K562 (cell line): ENCODE results near the gene CD248. TPM values are rescaled to one million over a fixed set of nuclear protein-coding genes. Genes with fewer than 3 reads are reported as not detected.

Experiments
- BRF2 ChIP-seq: IDR thresholded peaks from 3 replicates; pipeline ENCODE4 v1.6.1; 2011; ENCODE audit warnings: borderline replicate concordance, mild to moderate bottlenecking; ENCODE audit not compliant: insufficient read length, insufficient read depth
- CTCF ChIP-seq, 3 experiments: IDR thresholded peaks in 2 of 3; conservative IDR thresholded peaks in 1 of 3; 2 replicates each; pipeline ENCODE4 v1.5.1; 2011 to 2012; ENCODE audit warnings: low read length in 3 of 3, mild to moderate bottlenecking in 3 of 3, control low read depth in 2 of 3, improper control_type of control experiment in 1 of 3, inconsistent platforms in 1 of 3, low read depth in 1 of 3, mixed read lengths in 1 of 3, moderate library complexity in 1 of 3; ENCODE audit not compliant: insufficient read depth in 2 of 3
- E2F3 ChIP-seq: fragments of 250-450 bp; sonication (Bioruptor Pico); IDR thresholded peaks from 2 replicates; pipeline ENCODE4 v1.4.0; 2020; ENCODE audit warnings: mild to moderate bottlenecking
- ERF ChIP-seq: fragments of 450-650 bp; formaldehyde crosslinking; IDR thresholded peaks from 2 replicates; pipeline ENCODE4 v1.4.0; 2020; ENCODE audit warnings: mild to moderate bottlenecking, mixed read lengths
- FOXJ2 ChIP-seq: fragments of 200-800 bp; sonication (Bioruptor generic); IDR thresholded peaks from 2 replicates; pipeline ENCODE4 v1.6.1; 2016; ENCODE audit warnings: missing genetic modification characterization, missing compliant biosample characterization
- GTF2F1 ChIP-seq: IDR thresholded peaks from 2 replicates; pipeline ENCODE4 v1.6.1; 2011; ENCODE audit warnings: low read depth, low read length, improper control_type of control experiment
- HSF4 ChIP-seq: fragments of 250-450 bp; sonication (Bioruptor Pico); IDR thresholded peaks from 2 replicates; pipeline ENCODE4 v2.1.2; 2022; ENCODE audit warnings: mild to moderate bottlenecking, moderate library complexity, borderline replicate concordance
- KLF16 ChIP-seq: IDR thresholded peaks from 2 replicates; pipeline ENCODE4 v1.6.1; 2016; ENCODE audit warnings: antibody characterized with exemption
- MAZ ChIP-seq, 2 experiments: fragments of 450-650 bp in 1 of 2; sonication (generic) in 1 of 2; formaldehyde crosslinking; IDR thresholded peaks in 1 of 2; conservative IDR thresholded peaks in 1 of 2; 2 replicates each; pipeline versions ENCODE4 v1.4.0 to v1.5.0; 2020; ENCODE audit warnings: mild to moderate bottlenecking in 1 of 2, missing genetic modification reagents in 1 of 2
- MYNN ChIP-seq, 2 experiments: sonication (generic); formaldehyde crosslinking in 1 of 2; IDR thresholded peaks; 2 replicates each; pipeline versions ENCODE4 v1.5.0 to v1.6.1; 2016 to 2020; ENCODE audit warnings: antibody characterized with exemption in 1 of 2, missing genetic modification reagents in 1 of 2
- NR1H2 ChIP-seq: sonication (generic); formaldehyde crosslinking; IDR thresholded peaks from 2 replicates; pipeline ENCODE4 v1.4.0; 2020; ENCODE audit warnings: mild to moderate bottlenecking, missing genetic modification reagents
- POLR2A ChIP-seq: fragments of 450-650 bp; conservative IDR thresholded peaks from 2 replicates; pipeline ENCODE4 v1.6.1; 2016
- SMC3 ChIP-seq: conservative IDR thresholded peaks from 2 replicates; pipeline ENCODE4 v1.6.1; 2011; ENCODE audit warnings: low read depth, low read length, improper control_type of control experiment; ENCODE audit not compliant: insufficient read depth
- ZBTB9 ChIP-seq: fragments of 450-650 bp; formaldehyde crosslinking; IDR thresholded peaks from 2 replicates; pipeline ENCODE4 v1.4.0; 2020; ENCODE audit warnings: mild to moderate bottlenecking, moderate library complexity
- ZEB2 ChIP-seq: fragments of 450-650 bp; IDR thresholded peaks from 2 replicates; pipeline ENCODE4 v1.6.1; 2016
- ZNF217 ChIP-seq: sonication (generic); formaldehyde crosslinking; IDR thresholded peaks from 2 replicates; pipeline ENCODE4 v1.8.0; 2022; ENCODE audit warnings: mild to moderate bottlenecking, missing genetic modification reagents
- ZNF253 ChIP-seq: fragments of 250-450 bp; sonication (Bioruptor Pico); conservative IDR thresholded peaks from 2 replicates; pipeline ENCODE4 v1.6.1; 2021; ENCODE audit warnings: mild to moderate bottlenecking
- ZNF277 ChIP-seq: fragments of 250-450 bp; sonication (Bioruptor Pico); IDR thresholded peaks from 2 replicates; pipeline ENCODE4 v1.8.0; 2022; ENCODE audit warnings: inconsistent platforms, mild to moderate bottlenecking, moderate library complexity, borderline replicate concordance
- ZNF384 ChIP-seq: IDR thresholded peaks from 2 replicates; pipeline ENCODE4 v1.6.1; 2012; ENCODE audit warnings: low read depth, low read length, improper control_type of control experiment
- ZNF830 ChIP-seq: fragments of 250-450 bp; sonication (Bioruptor Pico); IDR thresholded peaks from 2 replicates; pipeline ENCODE4 v1.5.0; 2021; ENCODE audit warnings: mild to moderate bottlenecking
- polyA plus RNA-seq, 8 experiments: library from polyadenylated mRNA; depleted of rRNA in 4 of 8; stranded (reverse) in 5 of 8; unstranded in 3 of 8; fragments of >200 nt; fragmentation: Nextera tagmentation in 2 of 8; fragmentation: Illumina TruSeq in 1 of 8; extraction: Ambion mirVana in 2 of 8; extraction: Trizol in 1 of 8; gene quantifications; 2 replicates each; pipeline versions ENCODE4 v1.2.1 to v1.2.3, GENCODE V29; 2011 to 2014; ENCODE audit warnings: inconsistent platforms in 1 of 8, missing spikeins in 1 of 8
- total RNA-seq, 7 experiments: library from RNA; depleted of rRNA in 6 of 7; stranded (reverse); fragments of >200 nt in 6 of 7; fragmentation: Illumina TruSeq in 2 of 7; extraction: Trizol in 2 of 7; gene quantifications; 2 replicates each; pipeline versions ENCODE4 v1.2.1 to v1.2.3, GENCODE V29; 2011 to 2021; ENCODE audit warnings: low replicate concordance in 1 of 7
- TF ChIP-seq, protein P1 (sequence below): fragments of 450-650 bp; IDR thresholded peaks from 2 replicates; pipeline ENCODE4 v1.6.1; 2017; ENCODE audit warnings: antibody characterized with exemption

The CD248 gene
- total and polyA plus RNA-seq, 9 of the 15 experiments (the other 6 are each of a cell fraction or from before 2014, with no cell fraction given) = 0.09 TPM; not detected in 8

- TF ChIP-seq ZNF277 (CRISPR knock-in tag) (no peak), POLR2A (peak; percentile 47; the same call in 1 of the 2 replicates), ZEB2 (no peak), MAZ (CRISPR knock-in tag; conservative IDR thresholded peaks at IDR 0.05 in 1 of 2, IDR thresholded peaks at IDR 0.05 in 1 of 2) (peak in 1 of 2 experiments; percentile 32; a peak in 1 of 4 replicates), ZBTB9 (no peak), ZNF830 (CRISPR knock-in tag) (no peak), HSF4 (CRISPR knock-in tag) (no peak), E2F3 (CRISPR knock-in tag) (no peak), NR1H2 (CRISPR knock-in tag) (no peak), SMC3 (0 out of 2 replicates have a peak, but pooled peaks have one; percentile 33), FOXJ2 (tag) (no peak), ZNF253 (no peak), CTCF (IDR thresholded peaks at IDR 0.05 in 2 of 3, conservative IDR thresholded peaks at IDR 0.05 in 1 of 3; ENCODE audit: insufficient read depth in 2 of 3, low read depth in 1 of 3, low read length in 3 of 3) (peak; percentile 83 to 85 (median 85)), BRF2 (no peak), ZNF384 (no peak), GTF2F1 (no peak), MYNN (IDR thresholded peaks at IDR 0.05) (peak; percentile 68; the same call in 1 of the 2 replicates), MYNN (CRISPR knock-in tag; IDR thresholded peaks at IDR 0.05) (no peak), ZNF217 (CRISPR knock-in tag) (no peak), ERF (CRISPR knock-in tag) (peak; percentile 37; the same call in 1 of the 2 replicates), KLF16 (0 out of 2 replicates have a peak, but pooled peaks have one; percentile 27)
- TF ChIP-seq, protein P1, sequence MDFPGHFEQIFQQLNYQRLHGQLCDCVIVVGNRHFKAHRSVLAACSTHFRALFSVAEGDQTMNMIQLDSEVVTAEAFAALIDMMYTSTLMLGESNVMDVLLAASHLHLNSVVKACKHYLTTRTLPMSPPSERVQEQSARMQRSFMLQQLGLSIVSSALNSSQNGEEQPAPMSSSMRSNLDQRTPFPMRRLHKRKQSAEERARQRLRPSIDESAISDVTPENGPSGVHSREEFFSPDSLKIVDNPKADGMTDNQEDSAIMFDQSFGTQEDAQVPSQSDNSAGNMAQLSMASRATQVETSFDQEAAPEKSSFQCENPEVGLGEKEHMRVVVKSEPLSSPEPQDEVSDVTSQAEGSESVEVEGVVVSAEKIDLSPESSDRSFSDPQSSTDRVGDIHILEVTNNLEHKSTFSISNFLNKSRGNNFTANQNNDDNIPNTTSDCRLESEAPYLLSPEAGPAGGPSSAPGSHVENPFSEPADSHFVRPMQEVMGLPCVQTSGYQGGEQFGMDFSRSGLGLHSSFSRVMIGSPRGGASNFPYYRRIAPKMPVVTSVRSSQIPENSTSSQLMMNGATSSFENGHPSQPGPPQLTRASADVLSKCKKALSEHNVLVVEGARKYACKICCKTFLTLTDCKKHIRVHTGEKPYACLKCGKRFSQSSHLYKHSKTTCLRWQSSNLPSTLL = no peak
Observed at GRCh38 chr11:66363805-66364535, 47.1 kb upstream of the CD248 start (continued).
